ENCODE measurements around the gene PTOV1.

Gene PTOV1

DNA sequence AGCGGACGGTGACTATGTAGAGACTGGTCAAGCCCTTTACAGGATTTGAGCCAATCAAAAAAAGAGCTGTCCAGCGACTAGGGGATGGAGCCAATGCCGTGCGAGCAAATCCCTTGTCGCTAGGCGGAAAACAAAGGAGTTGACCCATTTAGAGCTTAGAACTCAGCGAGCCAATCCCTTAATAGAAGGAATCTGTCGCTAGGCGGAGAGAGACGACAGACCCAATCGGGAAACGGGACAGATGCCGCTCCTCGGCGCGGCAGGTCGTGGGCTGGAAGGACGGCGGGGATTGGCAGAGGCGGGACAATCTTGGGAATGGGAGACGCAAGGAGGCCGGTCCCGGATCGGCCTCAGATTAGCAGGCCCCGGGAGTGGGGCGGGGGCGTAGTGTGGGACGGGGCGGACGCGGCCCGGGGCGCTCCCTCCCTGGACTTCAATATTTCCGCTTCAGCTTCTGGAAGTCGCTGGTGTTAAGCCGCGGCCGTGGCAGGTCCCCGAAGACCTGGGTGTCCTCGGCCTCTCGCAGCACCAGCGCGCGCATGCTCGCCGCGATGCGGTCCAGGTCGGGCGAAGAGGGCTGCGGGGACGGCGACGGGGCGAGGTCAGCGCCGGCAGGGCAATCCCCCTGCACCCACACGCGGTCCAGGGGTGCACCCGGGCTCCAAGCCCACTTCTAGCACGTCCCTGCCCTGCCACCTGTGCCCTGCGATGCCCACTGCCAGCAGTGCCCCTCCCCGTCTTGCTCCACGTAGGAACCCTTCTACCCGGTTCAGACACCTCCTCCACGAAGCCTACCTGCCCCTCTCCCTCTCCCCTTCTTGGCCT is 18.7 kb downstream of the PTOV1 start:
- Histone ChIP-seq H3K27ac (replicated peaks) (peak overlapping the region; percentile 64), H3K27me3 (ENCODE audit: insufficient read depth, poor library complexity, severe bottlenecking) (no peaks in the 10 kb centered on the region), H3K4me3 (replicated peaks; ENCODE audit: insufficient read depth, low read length) (peak overlapping the region; percentile 58)
- TF ChIP-seq, protein P1, sequence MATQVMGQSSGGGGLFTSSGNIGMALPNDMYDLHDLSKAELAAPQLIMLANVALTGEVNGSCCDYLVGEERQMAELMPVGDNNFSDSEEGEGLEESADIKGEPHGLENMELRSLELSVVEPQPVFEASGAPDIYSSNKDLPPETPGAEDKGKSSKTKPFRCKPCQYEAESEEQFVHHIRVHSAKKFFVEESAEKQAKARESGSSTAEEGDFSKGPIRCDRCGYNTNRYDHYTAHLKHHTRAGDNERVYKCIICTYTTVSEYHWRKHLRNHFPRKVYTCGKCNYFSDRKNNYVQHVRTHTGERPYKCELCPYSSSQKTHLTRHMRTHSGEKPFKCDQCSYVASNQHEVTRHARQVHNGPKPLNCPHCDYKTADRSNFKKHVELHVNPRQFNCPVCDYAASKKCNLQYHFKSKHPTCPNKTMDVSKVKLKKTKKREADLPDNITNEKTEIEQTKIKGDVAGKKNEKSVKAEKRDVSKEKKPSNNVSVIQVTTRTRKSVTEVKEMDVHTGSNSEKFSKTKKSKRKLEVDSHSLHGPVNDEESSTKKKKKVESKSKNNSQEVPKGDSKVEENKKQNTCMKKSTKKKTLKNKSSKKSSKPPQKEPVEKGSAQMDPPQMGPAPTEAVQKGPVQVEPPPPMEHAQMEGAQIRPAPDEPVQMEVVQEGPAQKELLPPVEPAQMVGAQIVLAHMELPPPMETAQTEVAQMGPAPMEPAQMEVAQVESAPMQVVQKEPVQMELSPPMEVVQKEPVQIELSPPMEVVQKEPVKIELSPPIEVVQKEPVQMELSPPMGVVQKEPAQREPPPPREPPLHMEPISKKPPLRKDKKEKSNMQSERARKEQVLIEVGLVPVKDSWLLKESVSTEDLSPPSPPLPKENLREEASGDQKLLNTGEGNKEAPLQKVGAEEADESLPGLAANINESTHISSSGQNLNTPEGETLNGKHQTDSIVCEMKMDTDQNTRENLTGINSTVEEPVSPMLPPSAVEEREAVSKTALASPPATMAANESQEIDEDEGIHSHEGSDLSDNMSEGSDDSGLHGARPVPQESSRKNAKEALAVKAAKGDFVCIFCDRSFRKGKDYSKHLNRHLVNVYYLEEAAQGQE (IDR thresholded peaks at IDR 0.05; ENCODE audit: insufficient replicate concordance, low read depth), result peak; percentile 26
- no peak for TF ChIP-seq GABPA (IDR thresholded peaks at IDR 0.05; ENCODE audit: low read depth)
- no peak for TF ChIP-seq SPI1 (IDR thresholded peaks at IDR 0.05; ENCODE audit: borderline replicate concordance, low read depth)
- TF ChIP-seq POLR2AphosphoS5 (IDR thresholded peaks at IDR 0.05; ENCODE audit: low read depth), result peak; percentile 71
- TF ChIP-seq, protein P2, sequence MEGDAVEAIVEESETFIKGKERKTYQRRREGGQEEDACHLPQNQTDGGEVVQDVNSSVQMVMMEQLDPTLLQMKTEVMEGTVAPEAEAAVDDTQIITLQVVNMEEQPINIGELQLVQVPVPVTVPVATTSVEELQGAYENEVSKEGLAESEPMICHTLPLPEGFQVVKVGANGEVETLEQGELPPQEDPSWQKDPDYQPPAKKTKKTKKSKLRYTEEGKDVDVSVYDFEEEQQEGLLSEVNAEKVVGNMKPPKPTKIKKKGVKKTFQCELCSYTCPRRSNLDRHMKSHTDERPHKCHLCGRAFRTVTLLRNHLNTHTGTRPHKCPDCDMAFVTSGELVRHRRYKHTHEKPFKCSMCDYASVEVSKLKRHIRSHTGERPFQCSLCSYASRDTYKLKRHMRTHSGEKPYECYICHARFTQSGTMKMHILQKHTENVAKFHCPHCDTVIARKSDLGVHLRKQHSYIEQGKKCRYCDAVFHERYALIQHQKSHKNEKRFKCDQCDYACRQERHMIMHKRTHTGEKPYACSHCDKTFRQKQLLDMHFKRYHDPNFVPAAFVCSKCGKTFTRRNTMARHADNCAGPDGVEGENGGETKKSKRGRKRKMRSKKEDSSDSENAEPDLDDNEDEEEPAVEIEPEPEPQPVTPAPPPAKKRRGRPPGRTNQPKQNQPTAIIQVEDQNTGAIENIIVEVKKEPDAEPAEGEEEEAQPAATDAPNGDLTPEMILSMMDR (IDR thresholded peaks at IDR 0.05; ENCODE audit: insufficient read depth, low read length), result no peak
- peak; percentile 99 for DNase-seq (ENCODE audit: low read depth in 1 of 2, low spot score in 1 of 2)

DNA sequence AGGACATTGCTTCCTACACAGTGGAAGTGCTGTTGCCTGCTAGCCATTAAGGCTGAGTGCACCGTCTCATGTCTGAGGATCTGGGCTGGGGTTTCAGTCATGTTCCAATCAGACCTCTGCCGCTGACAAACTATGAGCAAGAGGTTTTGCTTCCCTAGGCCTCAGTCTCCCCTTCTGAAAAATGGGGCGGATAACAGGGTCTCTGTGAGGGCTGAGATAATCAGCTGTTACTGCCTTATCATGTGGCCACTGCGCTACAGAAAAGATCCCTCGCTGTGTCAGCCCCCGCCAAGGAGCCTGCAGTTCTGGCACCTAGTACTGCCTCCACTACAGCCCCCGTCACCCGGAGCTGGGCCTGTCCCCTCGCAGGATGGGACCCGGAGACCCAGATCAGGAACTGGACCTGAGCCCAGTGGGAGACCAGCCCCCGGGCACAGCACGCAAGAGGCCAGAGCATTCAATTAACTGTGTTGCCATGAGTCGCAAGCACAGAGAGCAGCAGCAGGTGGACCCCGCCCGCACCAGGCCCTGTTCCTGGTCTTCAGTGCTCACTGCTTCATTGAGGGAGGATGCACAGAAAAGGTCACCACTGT is 19.4 kb downstream of the PTOV1 start:
- Histone ChIP-seq H3K27me3 (ENCODE audit: insufficient read depth, poor library complexity, severe bottlenecking) (no peaks in the 10 kb centered on the region), H3K27ac (replicated peaks) (peak overlapping the region; percentile 64), H3K4me3 (replicated peaks; ENCODE audit: insufficient read depth, low read length) (peak overlapping the region; percentile 58)
- TF ChIP-seq GABPA (IDR thresholded peaks at IDR 0.05; ENCODE audit: low read depth) (no peak), SPI1 (IDR thresholded peaks at IDR 0.05; ENCODE audit: borderline replicate concordance, low read depth) (no peak), POLR2AphosphoS5 (IDR thresholded peaks at IDR 0.05; ENCODE audit: low read depth) (no peak)
- TF ChIP-seq, protein P2 (IDR thresholded peaks at IDR 0.05; ENCODE audit: insufficient read depth, low read length), result no peak
- TF ChIP-seq, protein P1 (IDR thresholded peaks at IDR 0.05; ENCODE audit: insufficient replicate concordance, low read depth), result no peak
- no peak for DNase-seq (ENCODE audit: low read depth in 1 of 2, low spot score in 1 of 2)

DNA sequence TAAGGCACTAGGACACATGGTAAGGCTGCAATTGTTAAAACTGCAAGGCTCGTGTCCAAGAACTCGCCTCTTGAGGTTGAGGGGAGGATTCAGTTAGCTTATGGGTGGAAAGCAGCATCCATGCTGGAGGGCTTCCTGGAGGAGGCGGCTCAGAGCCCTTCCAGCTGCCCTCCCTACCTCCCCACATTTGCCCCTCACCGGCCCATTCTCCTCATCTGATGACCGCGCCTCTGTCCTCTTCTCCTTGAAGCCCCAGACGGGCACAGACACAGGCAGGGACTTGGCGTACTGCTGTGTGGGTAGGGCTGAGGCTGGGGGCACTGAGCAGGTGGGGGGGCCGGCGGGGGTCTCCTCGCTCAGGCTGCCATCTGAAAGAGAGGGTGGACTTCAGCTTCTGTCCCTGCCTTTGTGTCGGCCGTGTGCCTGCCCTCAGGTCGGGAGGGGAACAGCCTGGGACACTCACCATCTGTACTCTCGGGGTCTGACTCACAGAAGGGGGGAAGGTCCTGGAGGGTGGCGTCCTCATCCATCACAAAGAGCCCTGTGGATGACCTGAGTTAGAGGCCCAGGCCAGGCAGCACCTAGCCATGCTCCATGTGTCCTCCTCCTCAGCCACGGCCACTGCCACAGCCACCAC is 20.5 kb downstream of the PTOV1 start:
- Histone ChIP-seq H3K27me3 (ENCODE audit: insufficient read depth, poor library complexity, severe bottlenecking) (no peaks in the 10 kb centered on the region), H3K4me3 (replicated peaks; ENCODE audit: insufficient read depth, low read length) (no peak overlapping the region), H3K27ac (replicated peaks) (no peak overlapping the region)
- DNase-seq (ENCODE audit: low read depth in 1 of 2, low spot score in 1 of 2), result no peak
- TF ChIP-seq SPI1 (IDR thresholded peaks at IDR 0.05; ENCODE audit: borderline replicate concordance, low read depth) (no peak), GABPA (IDR thresholded peaks at IDR 0.05; ENCODE audit: low read depth) (no peak), POLR2AphosphoS5 (IDR thresholded peaks at IDR 0.05; ENCODE audit: low read depth) (no peak)
- TF ChIP-seq, protein P2 (IDR thresholded peaks at IDR 0.05; ENCODE audit: insufficient read depth, low read length), result no peak
